Suppressor macrophage (primary cell): ENCODE data around the gene IBA57.
A peak's percentile ranks its signal among the peaks of the same experiment; 100 is the strongest.

ENCODE experiments used
- DNase-seq, 4 experiments: peaks; one replicate each; pipeline ENCODE4 v3.0.0-alpha.2; 2020 to 2022
- total RNA-seq, 17 experiments: gene quantifications; one replicate each; lab custom pipeline; 2026; ENCODE audit warnings: mixed read lengths in 6 of 17, inconsistent platforms in 3 of 17; lab: John Stamatoyannopoulos, UW

Gene IBA57
- 8.4 to 18.1 (median 11.6) reads per million in 17 experiments for total RNA-seq

GRCh38 chr1:228165372-228166169, at the start of gene IBA57:
IBA57 (plus strand) TSS chr1:228165804; CDS start chr1:228165817, 13 bp downstream.
- peak; percentile 99 to 100 (median 100) for DNase-seq

DNA sequence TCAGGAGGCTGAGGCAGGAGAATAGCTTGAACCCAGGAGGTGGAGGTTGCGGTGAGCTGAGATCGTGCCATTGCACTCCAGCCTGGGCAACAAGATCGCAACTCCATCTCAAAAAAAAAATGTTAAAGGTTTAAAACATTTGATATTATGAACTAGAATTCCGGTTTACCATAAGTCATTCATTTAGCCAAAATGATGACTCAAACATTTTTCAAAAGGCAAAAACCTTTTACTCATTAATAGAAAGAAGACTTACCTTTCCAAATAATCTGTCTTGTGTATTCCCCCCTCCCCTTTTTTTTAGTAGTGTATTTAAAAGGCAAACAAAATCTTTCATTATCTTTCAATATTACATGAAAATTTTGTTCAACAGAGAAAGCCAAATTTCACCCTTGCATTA, 48.3 kb upstream of the IBA57 start:
- no peak for DNase-seq

DNA sequence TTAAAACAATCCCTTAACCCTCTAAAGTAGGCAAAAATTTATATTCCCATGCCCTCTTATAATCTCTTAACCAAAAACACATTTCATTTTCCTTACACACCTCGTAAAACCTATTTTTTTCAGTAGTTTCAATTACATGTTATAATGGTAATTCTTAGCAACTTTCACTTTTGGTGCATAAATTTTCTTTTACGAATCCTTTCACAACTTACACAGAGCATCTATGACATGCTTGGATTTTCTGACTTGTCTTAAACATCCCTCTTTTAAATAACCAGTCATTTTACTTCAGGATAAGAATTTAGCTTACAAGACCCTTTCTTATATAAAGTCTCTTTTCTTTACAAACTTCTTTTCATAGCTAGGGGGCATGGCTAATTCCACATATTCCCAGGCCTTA, 47.6 kb upstream of the IBA57 start:
- DNase-seq, result no peak

DNA sequence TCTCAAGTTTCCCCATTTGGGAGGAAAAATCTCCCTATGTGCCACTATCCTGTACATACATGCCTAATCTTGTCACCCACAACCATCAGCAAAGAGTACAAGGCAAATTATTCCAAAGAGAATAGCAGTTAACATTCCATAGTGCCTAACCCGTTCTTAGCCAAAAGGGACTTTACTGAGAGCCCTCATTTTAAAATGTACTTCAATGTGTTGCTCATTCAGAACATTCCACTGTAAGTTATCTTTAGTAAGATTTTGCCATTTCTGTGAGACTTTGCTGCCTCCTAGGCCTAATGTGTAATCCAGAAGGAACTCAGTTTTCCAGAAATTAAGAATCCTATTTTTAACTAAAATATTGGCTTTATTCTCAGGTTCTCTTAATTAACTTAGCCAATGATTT, 45.3 kb upstream of the IBA57 start:
- no peak for DNase-seq

- DNase-seq, result no peak
Measured at GRCh38 chr1:228120857-228121489, 44.6 kb upstream of the IBA57 start.

GRCh38 chr1:228122921-228123441, 42.6 kb upstream of the IBA57 start:
- DNase-seq, result no peak

GRCh38 chr1:228123505-228123904, 42.1 kb upstream of the IBA57 start:
- DNase-seq, result no peak

- DNase-seq, result no peak
Measured at GRCh38 chr1:228125185-228125584, 40.4 kb upstream of the IBA57 start.

DNA sequence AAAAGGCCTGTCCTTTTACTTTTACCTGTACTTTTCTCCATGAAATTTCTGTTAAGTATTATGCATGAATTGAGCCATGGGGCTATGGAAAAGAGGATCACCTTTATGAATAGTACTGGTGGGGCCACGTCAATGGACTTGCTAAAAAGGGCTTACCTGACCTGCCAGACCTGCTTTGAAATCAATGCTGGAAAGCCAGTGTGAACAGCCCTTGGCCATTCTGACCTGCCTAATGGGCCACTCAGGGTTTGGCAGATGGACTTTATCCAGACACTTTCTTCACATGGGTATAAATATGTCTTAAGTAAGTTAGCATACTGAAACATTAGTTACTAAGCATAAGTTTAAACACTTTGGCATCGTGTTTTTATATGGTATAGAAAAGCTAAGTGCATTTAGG, 33.8 kb upstream of the IBA57 start:
- no peak for DNase-seq

- DNase-seq, result no peak
Measured at GRCh38 chr1:228134591-228134990, 31.0 kb upstream of the IBA57 start.

- no peak for DNase-seq
Measured at GRCh38 chr1:228136901-228137300, 28.7 kb upstream of the IBA57 start.

DNA sequence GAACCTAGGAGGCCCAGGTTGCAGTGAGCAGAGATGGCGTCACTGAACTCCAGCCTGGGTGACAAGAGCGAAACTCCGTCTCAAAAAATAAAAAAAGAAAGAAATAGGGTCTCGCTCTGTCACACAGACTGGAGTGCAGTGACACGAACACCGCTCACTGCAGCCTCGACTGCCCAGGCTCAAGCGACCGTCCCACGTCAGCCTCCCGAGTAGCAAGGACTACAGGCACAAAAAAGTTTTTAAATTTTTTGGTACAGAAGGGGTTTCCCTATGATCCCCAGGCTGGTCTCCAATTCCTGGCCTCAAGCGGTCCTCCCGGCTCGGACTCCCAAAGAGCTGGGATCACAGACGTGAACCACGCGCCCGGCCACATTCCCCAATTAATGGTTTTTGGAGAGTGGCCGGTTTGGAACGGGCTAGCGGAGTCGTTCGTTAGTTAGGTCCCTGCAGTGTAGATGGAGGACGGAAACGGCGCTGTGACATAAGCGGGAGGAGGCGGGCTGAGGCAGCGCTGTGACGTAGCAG, 26.1 kb upstream of the IBA57 start:
- DNase-seq, result no peak

- peak; percentile 100 for DNase-seq
Measured at GRCh38 chr1:228139931-228140723, 25.5 kb upstream of the IBA57 start, which contains the start of gene GUK1. GUK1 (plus strand) TSS chr1:228140279; CDS start chr1:228140303, 24 bp downstream.

DNA sequence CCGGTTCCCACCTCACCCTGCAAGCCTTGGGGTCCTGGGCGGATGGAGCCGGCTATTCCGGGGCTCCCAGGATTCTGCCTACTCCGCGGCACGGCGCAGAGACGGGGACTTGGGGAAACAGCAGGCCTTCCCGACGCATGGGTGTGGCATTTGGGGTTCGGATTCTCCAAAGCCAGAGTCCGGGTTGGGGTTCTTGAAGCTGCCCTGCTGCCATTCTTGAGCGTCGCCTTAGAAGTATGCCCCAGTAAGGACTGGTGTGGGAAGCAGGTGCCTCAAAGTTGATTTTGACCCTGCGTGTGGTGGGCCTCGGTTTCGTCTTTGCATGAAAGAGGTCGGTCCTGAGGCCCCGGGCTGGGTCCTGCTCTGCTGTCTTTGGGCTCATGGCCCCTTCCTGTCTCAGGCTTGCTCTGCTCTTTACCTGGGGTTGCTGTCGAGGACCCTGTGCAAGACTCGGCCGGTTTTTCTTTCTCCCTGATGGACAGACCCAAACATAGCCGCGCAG, 24.8 kb upstream of the IBA57 start:
- peak in 1 of 4 experiments; percentile 24 for DNase-seq

DNA sequence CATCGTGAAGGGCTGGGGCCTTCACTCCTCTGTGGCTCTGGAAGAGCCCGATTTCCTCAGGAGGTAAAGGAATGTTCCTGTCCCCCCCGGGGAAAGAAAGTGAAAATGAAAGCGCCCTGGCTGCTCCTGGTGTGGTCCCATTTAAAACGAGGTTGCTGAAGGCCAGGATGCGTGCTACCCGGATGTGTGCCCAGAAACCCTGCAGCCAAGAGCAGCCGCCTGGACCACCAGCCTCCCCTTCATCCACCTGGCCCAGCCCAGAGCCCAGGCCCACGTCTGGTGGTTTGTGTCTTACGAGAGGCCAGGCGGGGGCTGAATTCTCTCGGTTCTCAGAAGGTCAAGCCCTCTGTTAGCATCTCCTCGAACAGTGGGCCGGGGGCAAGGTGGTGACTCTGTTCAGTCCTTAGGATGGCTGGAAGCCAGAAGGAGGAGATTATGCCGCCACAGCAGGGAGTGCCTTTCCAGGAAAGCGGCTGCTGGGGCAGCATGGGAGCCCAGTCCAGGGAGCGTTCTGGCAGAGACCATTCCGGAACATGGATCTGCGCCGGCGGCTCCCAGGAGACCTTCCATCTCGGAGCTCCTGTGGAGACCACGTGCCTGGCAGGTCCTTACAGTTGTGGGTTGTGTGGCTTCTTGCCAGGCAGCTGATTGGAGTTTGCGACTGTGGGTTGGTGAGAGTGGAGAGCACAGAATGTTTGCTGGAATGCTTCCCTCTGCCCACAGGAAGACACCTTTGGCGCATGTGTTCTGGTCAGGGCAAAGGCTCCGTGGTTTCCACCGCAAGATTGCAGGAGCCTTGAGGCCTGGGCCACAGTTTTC, 24.2 kb upstream of the IBA57 start:
- DNase-seq, result peak in 2 of 4 experiments; percentile 16 to 24

GRCh38 chr1:228142155-228142691, 23.4 kb upstream of the IBA57 start:
- DNase-seq, result no peak

DNA sequence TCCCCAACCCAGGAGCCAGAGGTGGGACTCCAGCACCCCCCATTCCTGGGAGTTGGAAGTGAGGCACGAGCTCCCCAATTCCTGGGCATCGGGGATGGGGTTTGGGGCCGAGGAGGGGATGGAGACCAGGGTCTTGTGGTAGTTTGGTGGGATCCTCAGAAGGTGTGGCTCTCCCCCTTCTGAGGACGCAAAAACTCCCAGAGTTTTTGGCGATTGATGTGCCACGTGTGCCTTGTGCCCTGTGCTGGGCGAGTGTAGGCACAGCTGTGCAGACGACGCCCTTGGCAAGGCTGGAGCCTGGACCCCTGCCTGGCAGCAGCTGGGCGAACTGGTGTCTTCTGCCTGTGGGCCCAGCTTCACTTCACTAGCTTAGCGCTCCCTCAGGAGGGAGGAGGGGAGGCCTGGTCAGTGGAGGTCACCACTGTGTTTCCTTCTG, 22.9 kb upstream of the IBA57 start:
- DNase-seq, result no peak

DNA sequence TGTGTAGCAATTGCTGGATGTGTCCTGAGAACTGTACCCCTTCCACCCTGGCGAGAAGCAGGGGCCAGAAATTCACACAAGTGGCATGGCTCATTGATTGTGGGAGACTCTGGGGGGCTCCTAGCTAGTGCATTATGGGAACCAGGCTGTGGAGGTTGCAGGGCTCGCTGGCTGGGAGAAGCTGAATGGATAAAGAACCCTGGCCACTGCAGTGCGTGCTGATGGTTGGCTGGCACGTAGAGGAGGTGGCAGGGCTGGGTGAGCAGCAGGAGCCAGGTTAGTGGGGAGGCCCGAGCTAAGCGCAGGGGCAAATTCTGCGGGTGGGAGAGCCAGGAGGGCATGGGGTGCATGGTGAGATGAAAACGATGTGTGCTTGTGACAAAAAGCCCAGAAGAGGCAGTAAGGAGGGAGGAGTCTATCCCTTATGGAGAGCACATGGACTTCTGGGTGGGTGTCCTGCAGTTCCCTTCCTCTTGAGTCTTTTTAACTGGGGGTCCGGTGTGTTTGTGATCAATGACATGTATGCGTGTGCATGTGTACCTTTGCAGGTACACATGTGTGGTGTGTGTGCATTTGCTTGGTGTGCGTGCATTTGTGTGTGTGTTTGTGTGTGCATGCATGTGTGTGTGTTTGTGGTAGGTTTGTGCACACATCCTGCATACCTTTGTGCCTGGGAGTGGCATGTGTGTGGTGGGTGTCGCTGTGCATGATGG, 22.0 kb upstream of the IBA57 start:
- no peak for DNase-seq

- no peak for DNase-seq
Measured at GRCh38 chr1:228144193-228144992, 21.2 kb upstream of the IBA57 start.

DNA sequence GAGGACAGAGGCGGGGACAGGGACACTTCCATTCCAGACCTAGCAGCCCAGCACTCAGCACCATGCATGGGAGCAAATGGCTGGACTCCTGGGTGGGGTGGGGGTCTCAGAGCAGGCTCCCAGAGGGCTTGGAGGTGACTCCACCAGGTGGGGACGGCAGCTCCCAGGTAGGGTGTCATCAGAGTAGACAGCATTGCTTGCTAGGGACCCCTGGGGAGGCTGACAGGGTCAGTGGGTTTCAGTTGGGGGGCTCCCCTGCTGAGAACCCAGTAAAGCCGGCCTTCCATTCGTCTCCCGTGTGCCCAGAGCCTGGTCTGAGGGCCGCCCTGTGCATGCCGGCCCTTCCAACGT, 20.6 kb upstream of the IBA57 start:
- no peak for DNase-seq
